Measurements from ENCODE around the gene GFM1.

GRCh38 chr3:158703566-158703965 is 59.2 kb downstream of the GFM1 start:
- TF ChIP-seq EZH2 (IDR thresholded peaks at IDR 0.05; ENCODE audit: borderline replicate concordance, low read depth, low read length, poor library complexity, severe bottlenecking) (no peak), CTCF (conservative IDR thresholded peaks at IDR 0.05; ENCODE audit: low read depth, low read length) (no peak)
